Uterus (tissue), 4 donors: ENCODE results near the gene SAA1. TPM values are rescaled to one million over a fixed set of nuclear protein-coding genes. Genes with fewer than 3 reads are reported as not detected.
"Not testable (repeated sequence)": the region's sequence is repeated elsewhere in the genome, so short reads cannot be mapped to it uniquely, and the experiment has no call there.

Source experiments
- DNase-seq, 2 donors: peaks; one replicate each; pipeline ENCODE4 v3.0.0-alpha.2; 2019 to 2020
- H3K27ac ChIP-seq, 2 donors: fragments of 200-600 bp; sonication (generic); 1 replicate in 1 of 2; 2 replicates in 1 of 2; pipeline ENCODE4 v1.5.1; 2016 to 2018
- H3K27me3 ChIP-seq, 2 donors: fragments of 200-600 bp; sonication (generic); one replicate each; pipeline ENCODE4 v1.5.1; 2018 to 2019; ENCODE audit warnings: control low read depth in 1 of 2
- H3K36me3 ChIP-seq, 2 donors: fragments of 200-600 bp; sonication (generic); one replicate each; pipeline ENCODE4 v1.5.1; 2019; ENCODE audit warnings: control low read depth in 1 of 2
- H3K4me1 ChIP-seq, 2 donors: fragments of 200-600 bp; sonication (generic); one replicate each; pipeline ENCODE4 v1.5.1; 2018 to 2019; ENCODE audit warnings: control low read depth in 1 of 2
- H3K4me3 ChIP-seq, 2 donors: fragments of 200-600 bp; sonication (generic); 1 replicate in 1 of 2; 2 replicates in 1 of 2; pipeline ENCODE4 v1.5.1; 2018 to 2019; ENCODE audit warnings: mild to moderate bottlenecking in 1 of 2
- H3K9me3 ChIP-seq, 2 donors: fragments of 200-600 bp; sonication (generic); one replicate each; pipeline ENCODE4 v1.5.1; 2019; ENCODE audit warnings: control low read depth in 1 of 2
- POLR2A ChIP-seq, 2 donors: fragments of 450-650 bp; IDR thresholded peaks; one replicate each; pipeline ENCODE4 v1.6.1; 2016; ENCODE audit warnings: antibody characterized with exemption in 2 of 2, mild to moderate bottlenecking in 1 of 2, moderate library complexity in 1 of 2
- intact Hi-C: fragments of 100-400 bp; cut with DNase I; formaldehyde crosslinking; loops from one replicate; pipeline ENCODE4 v1.15.1; 2023; ENCODE audit warnings: low total_unique reads
- total RNA-seq, 4 donors: library from RNA; depleted of rRNA in 3 of 4; stranded (reverse); fragments of >200 nt in 3 of 4; gene quantifications; one replicate each; pipeline versions ENCODE4 v1.1.0 to v1.2.4, GENCODE V29; 2014 to 2023
- TF ChIP-seq, protein P1 (sequence below), 4 experiments: fragments of 200-600 bp in 2 of 4; fragments of 450-650 bp in 2 of 4; sonication (generic) in 2 of 4; IDR thresholded peaks; one replicate each; pipeline ENCODE4 v1.5.1; 2016 to 2019; ENCODE audit warnings: antibody characterized with exemption in 4 of 4, mild to moderate bottlenecking in 2 of 4, moderate library complexity in 1 of 4
- donor health status: DM: yes; HTN: yes; CAD: no.

The SAA1 gene
- total RNA-seq, 4 donors from 2014 or later = 3.3 TPM; not detected in 3

DNA sequence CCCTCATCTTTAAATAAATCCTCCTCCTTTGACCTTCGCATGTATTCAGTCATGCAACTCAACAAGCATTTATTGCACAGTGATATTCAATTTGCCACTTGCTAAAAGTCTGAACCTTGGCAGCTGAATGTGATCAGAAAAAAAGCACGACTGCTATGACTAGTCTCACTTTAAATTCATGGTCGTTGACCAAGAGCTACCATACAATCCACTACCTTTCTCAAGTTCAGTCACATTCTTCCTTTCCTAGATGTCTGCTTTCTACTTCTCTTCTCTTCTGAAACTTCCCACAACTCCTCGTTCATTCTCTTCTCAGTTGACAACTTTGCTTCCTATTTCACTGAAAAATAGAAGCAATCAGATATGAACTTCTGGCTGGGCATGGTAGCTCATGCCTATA, 2.0 kb upstream of the SAA1 start:
- H3K27me3 ChIP-seq = no peaks in the 10 kb centered on the region
- H3K36me3 ChIP-seq = no peaks in the 10 kb centered on the region
- intact Hi-C loops = no loop called here
- no peaks in the 10 kb centered on the region for H3K9me3 ChIP-seq
- H3K4me3 ChIP-seq = no peak overlapping the region
- TF ChIP-seq POLR2A (IDR thresholded peaks at IDR 0.05) = no peak
- TF ChIP-seq, protein P1, sequence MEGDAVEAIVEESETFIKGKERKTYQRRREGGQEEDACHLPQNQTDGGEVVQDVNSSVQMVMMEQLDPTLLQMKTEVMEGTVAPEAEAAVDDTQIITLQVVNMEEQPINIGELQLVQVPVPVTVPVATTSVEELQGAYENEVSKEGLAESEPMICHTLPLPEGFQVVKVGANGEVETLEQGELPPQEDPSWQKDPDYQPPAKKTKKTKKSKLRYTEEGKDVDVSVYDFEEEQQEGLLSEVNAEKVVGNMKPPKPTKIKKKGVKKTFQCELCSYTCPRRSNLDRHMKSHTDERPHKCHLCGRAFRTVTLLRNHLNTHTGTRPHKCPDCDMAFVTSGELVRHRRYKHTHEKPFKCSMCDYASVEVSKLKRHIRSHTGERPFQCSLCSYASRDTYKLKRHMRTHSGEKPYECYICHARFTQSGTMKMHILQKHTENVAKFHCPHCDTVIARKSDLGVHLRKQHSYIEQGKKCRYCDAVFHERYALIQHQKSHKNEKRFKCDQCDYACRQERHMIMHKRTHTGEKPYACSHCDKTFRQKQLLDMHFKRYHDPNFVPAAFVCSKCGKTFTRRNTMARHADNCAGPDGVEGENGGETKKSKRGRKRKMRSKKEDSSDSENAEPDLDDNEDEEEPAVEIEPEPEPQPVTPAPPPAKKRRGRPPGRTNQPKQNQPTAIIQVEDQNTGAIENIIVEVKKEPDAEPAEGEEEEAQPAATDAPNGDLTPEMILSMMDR (IDR thresholded peaks at IDR 0.05) = no peak
- H3K27ac ChIP-seq = no peak overlapping the region
- H3K4me1 ChIP-seq = no peaks in the 10 kb centered on the region
- DNase-seq = no peak

DNA sequence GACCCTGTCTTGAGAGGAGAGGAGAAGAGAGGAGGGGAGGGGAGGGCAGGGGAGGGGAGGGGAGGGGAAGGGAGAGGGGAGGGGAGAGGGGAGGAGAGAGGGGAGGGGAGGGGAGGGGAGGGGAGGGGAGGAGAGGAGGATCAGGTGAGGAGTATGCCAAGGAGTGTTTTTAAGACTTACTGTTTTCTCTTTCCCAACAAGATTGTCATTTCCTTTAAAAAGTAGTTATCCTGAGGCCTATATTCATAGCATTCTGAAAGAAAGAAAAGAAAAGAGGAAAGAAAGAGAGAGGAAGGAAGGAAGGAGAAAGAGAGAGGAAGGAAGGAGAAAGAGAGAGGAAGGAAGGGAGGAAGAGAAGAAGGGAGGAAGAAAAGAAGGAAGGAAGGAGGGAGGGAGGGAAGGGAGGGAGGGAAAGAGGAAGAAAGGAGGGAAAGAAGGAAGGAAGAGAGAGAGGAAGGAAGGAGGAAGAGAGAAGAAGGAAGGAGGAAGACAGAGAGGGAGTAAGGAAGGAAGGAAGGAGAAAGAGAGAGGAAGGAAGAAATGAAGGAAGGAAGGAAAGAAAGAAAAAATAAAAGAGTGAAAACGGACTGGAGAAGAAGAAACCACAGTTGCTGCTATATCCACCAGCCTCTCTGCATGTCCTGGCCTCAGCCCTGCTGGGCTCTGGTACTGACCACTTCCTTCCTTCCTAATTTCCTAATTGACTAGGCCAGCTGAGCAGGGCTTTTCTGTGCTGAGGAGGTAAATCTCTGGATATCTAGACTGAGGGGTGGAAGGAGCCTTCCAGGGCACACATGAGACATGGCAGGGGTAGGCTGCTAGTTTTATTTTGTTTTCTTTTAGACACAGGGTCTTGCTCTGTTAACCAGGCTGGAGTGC, 1.1 kb upstream of the SAA1 start:
- H3K27me3 ChIP-seq = no peaks in the 10 kb centered on the region
- H3K36me3 ChIP-seq = no peaks in the 10 kb centered on the region
- TF ChIP-seq POLR2A (IDR thresholded peaks at IDR 0.05) = no peak
- TF ChIP-seq, protein P1 (IDR thresholded peaks at IDR 0.05) = no peak
- no peaks in the 10 kb centered on the region for H3K9me3 ChIP-seq
- DNase-seq = no peak
- no peak overlapping the region for H3K4me3 ChIP-seq
- intact Hi-C loops = no loop called here
- H3K4me1 ChIP-seq = no peaks in the 10 kb centered on the region
- no peak overlapping the region for H3K27ac ChIP-seq

DNA sequence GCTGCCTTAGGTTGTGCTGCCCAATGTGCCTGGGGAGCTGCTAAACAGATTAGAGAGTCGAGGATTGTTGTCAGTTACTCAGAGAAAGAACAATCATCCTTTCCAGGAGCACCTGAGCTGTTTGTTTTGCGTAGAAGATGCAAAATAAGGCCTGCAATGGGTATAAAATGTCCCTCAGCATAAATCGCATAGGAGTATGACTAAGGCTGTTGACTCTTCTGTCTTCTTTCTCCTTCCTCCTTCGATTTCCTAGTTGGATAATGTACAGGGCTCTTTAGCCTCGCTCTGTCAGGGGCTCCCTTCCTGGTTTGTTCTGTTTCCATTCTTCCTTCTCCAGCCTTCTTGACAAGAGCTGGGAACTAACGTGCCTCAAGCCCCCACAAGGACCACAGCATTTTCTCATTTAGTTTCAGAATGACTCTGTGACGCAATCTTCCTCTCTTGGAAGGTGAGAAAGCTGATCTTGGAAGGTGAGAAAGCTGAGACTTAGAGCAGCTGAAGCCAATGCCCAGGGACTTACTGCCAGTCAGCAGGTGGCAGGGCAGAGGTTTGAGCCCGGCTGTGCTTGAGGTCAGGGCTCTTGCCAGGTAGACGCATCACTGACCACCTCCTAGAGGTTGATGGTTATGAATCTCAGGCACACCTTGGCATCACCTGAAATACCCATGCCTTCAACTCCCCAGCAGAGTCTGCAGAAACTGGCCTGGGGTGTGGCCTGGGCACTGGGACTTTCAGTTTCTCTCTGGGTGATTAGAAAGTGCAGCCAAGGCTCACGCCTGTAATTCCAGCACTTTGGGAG, 1.5 kb downstream of the SAA1 start:
- intact Hi-C loops, H3K4me3 ChIP-seq, H3K27ac ChIP-seq: not testable (repeated sequence)

DNA sequence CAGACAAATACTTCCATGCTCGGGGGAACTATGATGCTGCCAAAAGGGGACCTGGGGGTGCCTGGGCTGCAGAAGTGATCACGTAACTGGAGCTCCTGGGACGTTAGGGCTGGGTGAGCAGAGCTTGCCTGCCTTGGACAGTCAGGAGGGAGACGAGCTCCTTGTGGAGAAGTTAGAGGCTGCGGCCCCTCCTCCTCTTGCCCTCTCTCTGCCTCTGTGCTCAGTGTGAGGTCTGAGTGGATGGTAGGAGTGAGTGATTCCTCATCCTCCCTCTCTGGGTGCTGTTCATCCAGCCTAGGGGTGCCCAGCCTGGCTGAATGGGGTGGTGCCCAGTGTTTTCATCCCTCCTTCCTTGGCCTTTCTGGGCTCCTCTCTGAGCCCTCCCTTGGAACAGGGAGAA, 3.2 kb downstream of the SAA1 start:
- DNase-seq, H3K4me3 ChIP-seq, H3K36me3 ChIP-seq, H3K9me3 ChIP-seq, H3K27me3 ChIP-seq, intact Hi-C loops, H3K27ac ChIP-seq, H3K4me1 ChIP-seq: not testable (repeated sequence)

More for the DNA sequence above, 1.5 kb downstream of the SAA1 start:
- not testable (repeated sequence) for H3K4me1 ChIP-seq, DNase-seq, H3K27me3 ChIP-seq, H3K9me3 ChIP-seq, H3K36me3 ChIP-seq

DNA sequence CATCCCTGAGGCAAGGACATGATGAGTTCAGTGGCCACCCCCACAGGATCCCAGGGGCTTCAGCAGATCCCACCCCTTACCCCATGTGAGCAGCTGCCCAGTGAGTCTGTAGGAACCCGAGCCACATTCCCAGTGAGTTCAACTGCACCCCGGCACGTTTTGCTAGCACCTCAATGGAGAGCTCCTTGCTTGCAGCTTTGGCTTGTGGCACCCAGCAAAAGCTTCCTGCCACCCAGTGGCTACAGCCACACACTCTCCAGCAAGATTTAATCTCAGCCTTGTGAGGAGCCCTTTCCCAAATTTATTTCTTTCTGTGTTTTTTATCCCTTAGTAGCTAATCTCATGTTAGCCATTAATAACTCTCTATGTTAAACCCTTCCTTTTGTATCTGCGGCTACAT, 4.0 kb downstream of the SAA1 start:
- H3K27ac ChIP-seq = no peak overlapping the region
- intact Hi-C loops = no loop called here
- H3K4me3 ChIP-seq = no peak overlapping the region
- H3K4me1 ChIP-seq = no peaks in the 10 kb centered on the region
- no peak for DNase-seq
- TF ChIP-seq, protein P1 (IDR thresholded peaks at IDR 0.05) = no peak
- no peak for TF ChIP-seq POLR2A (IDR thresholded peaks at IDR 0.05)
- H3K27me3 ChIP-seq = no peaks in the 10 kb centered on the region
- H3K9me3 ChIP-seq = no peaks in the 10 kb centered on the region
- H3K36me3 ChIP-seq = no peaks in the 10 kb centered on the region

DNA sequence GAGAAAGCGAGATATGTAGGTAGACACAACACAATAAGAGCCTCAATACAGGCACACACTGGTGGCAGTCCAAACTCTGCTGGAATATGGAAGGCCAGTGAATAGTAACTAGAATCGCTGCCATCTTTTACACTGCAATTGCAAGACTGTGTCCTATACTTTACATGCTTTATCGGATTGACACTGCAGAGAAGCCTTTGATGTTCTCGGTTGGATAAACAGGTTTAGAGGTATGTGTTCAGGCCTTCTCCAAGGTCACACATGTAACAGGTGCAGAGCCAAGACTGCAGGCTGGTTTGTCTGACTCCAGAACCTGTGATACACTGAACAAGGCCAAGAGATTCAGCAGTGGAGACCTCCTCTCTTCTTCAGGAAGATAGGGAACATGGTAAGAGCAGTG, 5.1 kb downstream of the SAA1 start:
- Histone ChIP-seq H3K4me1 (no peaks in the 10 kb centered on the region), H3K36me3 (no peaks in the 10 kb centered on the region), H3K27ac (no peak overlapping the region), H3K4me3 (no peak overlapping the region), H3K9me3 (no peaks in the 10 kb centered on the region), H3K27me3 (no peaks in the 10 kb centered on the region)
- DNase-seq = no peak
- intact Hi-C loops = no loop called here
- no peak for TF ChIP-seq POLR2A (IDR thresholded peaks at IDR 0.05)
- TF ChIP-seq, protein P1 (IDR thresholded peaks at IDR 0.05) = no peak
